Measurements from ENCODE around the gene SUSD1.

Gene SUSD1

GRCh38 chr9:112166176-112167140 is 8.6 kb downstream of the SUSD1 start:
- TF ChIP-seq CTCF (IDR thresholded peaks at IDR 0.05; ENCODE audit: borderline replicate concordance, insufficient read depth, low read depth, low read length) = no peak
- H3K4me3 ChIP-seq (ENCODE audit: low read depth, low read length) = no peak overlapping the region

- H3K4me3 ChIP-seq (ENCODE audit: low read depth, low read length) = no peak overlapping the region
- no peak for TF ChIP-seq CTCF (IDR thresholded peaks at IDR 0.05; ENCODE audit: borderline replicate concordance, insufficient read depth, low read depth, low read length)
Observed at GRCh38 chr9:112162621-112163413, 12.3 kb downstream of the SUSD1 start.

- no peak for TF ChIP-seq CTCF (IDR thresholded peaks at IDR 0.05; ENCODE audit: borderline replicate concordance, insufficient read depth, low read depth, low read length)
- H3K4me3 ChIP-seq (ENCODE audit: low read depth, low read length) = no peak overlapping the region
Observed at GRCh38 chr9:112159781-112160180, 15.3 kb downstream of the SUSD1 start.

- no peak overlapping the region for H3K4me3 ChIP-seq (ENCODE audit: low read depth, low read length)
- TF ChIP-seq CTCF (IDR thresholded peaks at IDR 0.05; ENCODE audit: borderline replicate concordance, insufficient read depth, low read depth, low read length) = no peak
Observed at GRCh38 chr9:112158656-112159367, 16.3 kb downstream of the SUSD1 start.

- TF ChIP-seq CTCF (IDR thresholded peaks at IDR 0.05; ENCODE audit: borderline replicate concordance, insufficient read depth, low read depth, low read length) = no peak
- no peak overlapping the region for H3K4me3 ChIP-seq (ENCODE audit: low read depth, low read length)
Observed at GRCh38 chr9:112157961-112158360, 17.1 kb downstream of the SUSD1 start.

GRCh38 chr9:112157087-112157486 is 18.0 kb downstream of the SUSD1 start:
- TF ChIP-seq CTCF (IDR thresholded peaks at IDR 0.05; ENCODE audit: borderline replicate concordance, insufficient read depth, low read depth, low read length) = no peak

More at GRCh38 chr9:112157087-112157486, 18.0 kb downstream of the SUSD1 start:
- no peak overlapping the region for H3K4me3 ChIP-seq (ENCODE audit: low read depth, low read length)
